ENCODE results near the gene FAM163A.

Gene FAM163A

DNA sequence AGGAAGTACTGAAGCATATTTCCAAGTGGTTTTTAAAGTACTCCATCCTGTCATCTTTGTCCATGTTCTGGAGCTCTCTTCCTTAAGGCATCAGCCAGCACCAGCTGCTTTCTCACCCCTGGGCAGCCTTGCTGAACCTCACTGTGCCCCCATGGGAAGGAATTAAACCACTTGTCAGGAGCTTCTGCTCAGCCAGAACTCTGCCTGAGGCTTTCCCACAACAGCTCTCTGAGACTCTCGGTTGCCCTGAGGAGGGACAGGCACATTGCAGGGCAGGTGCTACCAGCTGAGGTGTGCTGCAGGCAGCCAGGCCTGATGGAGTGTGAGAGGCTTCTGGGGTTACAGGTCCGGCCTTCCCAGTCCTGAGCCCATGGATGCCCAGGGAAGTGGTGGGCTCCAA is 30.9 kb downstream of the FAM163A start:
- TF ChIP-seq CTCF (IDR thresholded peaks at IDR 0.05): no peak
- H3K4me3 ChIP-seq (ENCODE audit: low read depth in 1 of 2, low read length in 1 of 2): no peak overlapping the region
- H3K36me3 ChIP-seq: no peaks in the 10 kb centered on the region
- H3K4me1 ChIP-seq (ENCODE audit: control insufficient read depth in 1 of 2, insufficient read depth in 1 of 2, low read depth in 1 of 2, low read length in 1 of 2): no peaks in the 10 kb centered on the region
- H3K27me3 ChIP-seq: no peaks in the 10 kb centered on the region
- H3K27ac ChIP-seq: no peak overlapping the region
- no peaks in the 10 kb centered on the region for H3K9me3 ChIP-seq

DNA sequence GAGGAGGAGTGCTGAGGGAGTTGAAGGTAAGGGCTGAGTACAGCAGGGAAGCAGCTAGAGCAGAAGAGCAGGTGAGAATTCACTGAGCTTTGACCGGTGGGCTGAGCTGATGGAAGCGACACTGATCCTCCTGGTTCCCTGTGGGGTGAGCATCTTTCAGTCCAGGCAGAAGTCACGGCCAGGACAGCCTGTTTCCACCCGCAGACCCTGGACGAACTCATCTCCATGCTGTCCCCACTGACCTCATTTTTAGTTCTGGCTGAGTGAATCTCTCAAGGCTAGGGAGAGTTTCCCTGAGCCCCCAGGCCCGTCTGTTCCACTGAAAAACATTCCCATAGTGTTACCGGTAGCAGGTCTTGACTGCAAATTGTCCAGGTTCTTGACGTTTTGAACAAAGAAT is 31.5 kb downstream of the FAM163A start:
- TF ChIP-seq CTCF (IDR thresholded peaks at IDR 0.05): no peak
- Histone ChIP-seq H3K9me3 (no peaks in the 10 kb centered on the region), H3K27me3 (no peaks in the 10 kb centered on the region), H3K36me3 (no peaks in the 10 kb centered on the region), H3K27ac (no peak overlapping the region), H3K4me1 (ENCODE audit: control insufficient read depth in 1 of 2, insufficient read depth in 1 of 2, low read depth in 1 of 2, low read length in 1 of 2) (no peaks in the 10 kb centered on the region), H3K4me3 (ENCODE audit: low read depth in 1 of 2, low read length in 1 of 2) (no peak overlapping the region)

DNA sequence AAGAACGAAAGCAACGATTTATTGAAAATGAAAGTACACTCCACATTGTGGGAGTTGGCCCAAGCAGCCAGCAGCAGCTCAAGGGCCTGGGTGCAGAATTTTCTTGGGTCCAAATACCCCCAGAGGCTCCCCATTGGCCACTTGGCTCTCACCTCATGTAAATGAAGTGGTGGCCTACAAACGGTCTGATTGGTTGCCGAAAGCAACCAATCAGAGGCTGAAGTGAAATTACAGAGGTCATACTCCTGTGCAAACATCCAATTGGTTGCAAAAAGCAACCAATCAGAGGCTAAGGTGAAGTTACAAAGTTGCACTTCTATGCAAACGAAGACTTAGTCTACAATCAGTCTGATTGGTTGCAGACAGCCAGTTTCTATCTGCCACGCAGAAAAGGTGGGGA is 31.9 kb downstream of the FAM163A start:
- Histone ChIP-seq H3K27me3 (no peaks in the 10 kb centered on the region), H3K27ac (no peak overlapping the region), H3K4me1 (ENCODE audit: control insufficient read depth in 1 of 2, insufficient read depth in 1 of 2, low read depth in 1 of 2, low read length in 1 of 2) (no peaks in the 10 kb centered on the region), H3K4me3 (ENCODE audit: low read depth in 1 of 2, low read length in 1 of 2) (no peak overlapping the region), H3K9me3 (no peaks in the 10 kb centered on the region), H3K36me3 (no peaks in the 10 kb centered on the region)
- TF ChIP-seq CTCF (IDR thresholded peaks at IDR 0.05): no peak

- H3K4me1 ChIP-seq (ENCODE audit: control insufficient read depth in 1 of 2, insufficient read depth in 1 of 2, low read depth in 1 of 2, low read length in 1 of 2): no peaks in the 10 kb centered on the region
- TF ChIP-seq CTCF (IDR thresholded peaks at IDR 0.05): no peak
- H3K27ac ChIP-seq: no peak overlapping the region
- no peak overlapping the region for H3K4me3 ChIP-seq (ENCODE audit: low read depth in 1 of 2, low read length in 1 of 2)
- H3K27me3 ChIP-seq: no peaks in the 10 kb centered on the region
- H3K9me3 ChIP-seq: no peaks in the 10 kb centered on the region
- no peaks in the 10 kb centered on the region for H3K36me3 ChIP-seq
Observed at GRCh38 chr1:179776831-179777230, 33.7 kb downstream of the FAM163A start.

- H3K27me3 ChIP-seq: no peaks in the 10 kb centered on the region
- no peak overlapping the region for H3K27ac ChIP-seq
- no peak overlapping the region for H3K4me3 ChIP-seq (ENCODE audit: low read depth in 1 of 2, low read length in 1 of 2)
- H3K36me3 ChIP-seq: no peaks in the 10 kb centered on the region
- H3K9me3 ChIP-seq: no peaks in the 10 kb centered on the region
- TF ChIP-seq CTCF (IDR thresholded peaks at IDR 0.05): no peak
- H3K4me1 ChIP-seq (ENCODE audit: control insufficient read depth in 1 of 2, insufficient read depth in 1 of 2, low read depth in 1 of 2, low read length in 1 of 2): no peaks in the 10 kb centered on the region
Observed at GRCh38 chr1:179777731-179778130, 34.6 kb downstream of the FAM163A start.

- no peaks in the 10 kb centered on the region for H3K9me3 ChIP-seq
- TF ChIP-seq CTCF (IDR thresholded peaks at IDR 0.05): no peak
- no peaks in the 10 kb centered on the region for H3K36me3 ChIP-seq
- no peaks in the 10 kb centered on the region for H3K4me1 ChIP-seq (ENCODE audit: control insufficient read depth in 1 of 2, insufficient read depth in 1 of 2, low read depth in 1 of 2, low read length in 1 of 2)
- H3K27me3 ChIP-seq: no peaks in the 10 kb centered on the region
- H3K4me3 ChIP-seq (ENCODE audit: low read depth in 1 of 2, low read length in 1 of 2): no peak overlapping the region
- no peak overlapping the region for H3K27ac ChIP-seq
Observed at GRCh38 chr1:179779645-179780272, 36.7 kb downstream of the FAM163A start.

Data from neutrophil (primary cell).